HCT116 (cell line): Measurements from ENCODE around the gene CBFA2T2. TPM values are rescaled to one million over a fixed set of nuclear protein-coding genes. Genes with fewer than 3 reads are reported as not detected.

ENCODE experiments used
- ATAC-seq: fragments of 200-7000 bp; cut with Tn5 transposase; 2 replicates; pipeline ENCODE4 v1.9.1; 2020; ENCODE audit warnings: mild to moderate bottlenecking, moderate library complexity
- BruUV-seq: library from RNA; stranded (reverse); fragments of 400-500 nt; replicated peaks from 2 replicates; lab custom pipeline; 2021; lab: Mats Ljungman, UMichigan
- CTCF ChIA-PET: fragments of 300-600 bp; sonication (Branson Sonifier 250); formaldehyde crosslinking; loops from one replicate; lab custom pipeline; 2021; ENCODE audit warnings: antibody characterized with exemption; lab: Charles Lee
- POLR2A ChIA-PET: fragments of 300-600, 350-600 bp; sonication (Branson Sonifier 250); formaldehyde crosslinking; loops from one replicate; lab custom pipeline; 2021; ENCODE audit warnings: antibody characterized with exemption; lab: Charles Lee
- RAD21 ChIA-PET, 2 experiments: fragments of 300-600 bp; sonication (Branson Sonifier 250); formaldehyde crosslinking; loops; one replicate each; lab custom pipeline; 2023; ENCODE audit warnings: low total read pairs in 2 of 2; ENCODE audit not compliant: uncharacterized antibody in 2 of 2, unreplicated experiment in 2 of 2, low non-redundant PET in 1 of 2; lab: Charles Lee
- DNase-seq: peaks from one replicate; pipeline ENCODE4 v3.0.0-alpha.2; 2010; ENCODE audit warnings: low read depth, low spot score
- H2AFZ ChIP-seq: fragments of 200-600 bp; shearing (Covaris generic), sonication (generic); 2 replicates; pipeline ENCODE4 v1.6.1; 2017; ENCODE audit warnings: low read depth, mixed run types, mixed read lengths, antibody characterized with exemption, low read length; ENCODE audit not compliant: poor library complexity, severe bottlenecking
- H3K27ac ChIP-seq: 2 replicates; pipeline ENCODE4 v1.5.1; 2012; ENCODE audit warnings: low read depth, low read length
- H3K27me3 ChIP-seq: fragments of 200-600 bp; sonication (generic); 2 replicates; pipeline ENCODE4 v1.6.1; 2016; ENCODE audit warnings: mixed run types, low read length, mixed read lengths; ENCODE audit not compliant: insufficient read depth
- H3K36me3 ChIP-seq, 2 experiments: fragments of 200-500 bp in 1 of 2; fragments of 200-600 bp in 1 of 2; sonication (Bioruptor generic) in 1 of 2; sonication (generic) in 1 of 2; 2 replicates each; pipeline versions ENCODE4 v1.5.1 to v1.6.1; 2014 to 2016; ENCODE audit warnings: low read length in 2 of 2, inconsistent platforms in 1 of 2, mixed read lengths in 1 of 2, mixed run types in 1 of 2; ENCODE audit not compliant: insufficient read depth in 2 of 2, control insufficient read depth in 1 of 2
- H3K4me1 ChIP-seq, 2 experiments: fragments of 200-600 bp in 1 of 2; sonication (generic) in 1 of 2; 2 replicates each; pipeline versions ENCODE4 v1.5.1 to v1.6.1; 2012 to 2017; ENCODE audit warnings: low read length in 2 of 2, inconsistent platforms in 1 of 2, mild to moderate bottlenecking in 1 of 2, mixed read lengths in 1 of 2, mixed run types in 1 of 2, moderate library complexity in 1 of 2; ENCODE audit not compliant: insufficient read depth in 2 of 2, control insufficient read depth in 1 of 2
- H3K4me2 ChIP-seq: fragments of 200-600 bp; sonication (generic); 2 replicates; pipeline ENCODE4 v1.6.1; 2017; ENCODE audit warnings: mixed run types, low read length, mixed read lengths
- H3K4me3 ChIP-seq, 2 experiments: fragments of 200-600 bp in 1 of 2; sonication (generic) in 1 of 2; replicated peaks in 1 of 2; 2 replicates each; pipeline ENCODE4 v1.5.1; 2011 to 2016; ENCODE audit warnings: low read length in 2 of 2, control low read depth in 1 of 2, low read depth in 1 of 2, mild to moderate bottlenecking in 1 of 2, mixed read lengths in 1 of 2, mixed run types in 1 of 2
- H3K79me2 ChIP-seq: fragments of 200-600 bp; sonication (generic); 2 replicates; pipeline ENCODE4 v1.6.1; 2017; ENCODE audit warnings: mild to moderate bottlenecking, mixed run types, low read length, moderate library complexity, mixed read lengths; ENCODE audit not compliant: insufficient read depth
- H3K9ac ChIP-seq: fragments of 200-600 bp; sonication (generic); 2 replicates; pipeline ENCODE4 v1.6.1; 2016; ENCODE audit warnings: low read length, mixed read lengths
- H3K9me2 ChIP-seq: fragments of 200-600 bp; sonication (generic), shearing (Covaris generic); 2 replicates; pipeline ENCODE4 v1.6.1; 2017; ENCODE audit warnings: mixed run types, mild to moderate bottlenecking, moderate library complexity; ENCODE audit not compliant: insufficient read depth
- H3K9me3 ChIP-seq, 2 experiments: fragments of 200-500 bp in 1 of 2; fragments of 200-600 bp in 1 of 2; sonication (Bioruptor generic) in 1 of 2; sonication (generic) in 1 of 2; 2 replicates each; pipeline ENCODE4 v1.6.1; 2014 to 2017; ENCODE audit warnings: low read length in 2 of 2, mixed read lengths in 2 of 2, inconsistent platforms in 1 of 2, low read depth in 1 of 2, mild to moderate bottlenecking in 1 of 2, mixed run types in 1 of 2, moderate library complexity in 1 of 2; ENCODE audit not compliant: control insufficient read depth in 1 of 2, insufficient read depth in 1 of 2
- H4K20me1 ChIP-seq: fragments of 200-600 bp; sonication (generic), shearing (Covaris generic); 2 replicates; pipeline ENCODE4 v1.6.1; 2017; ENCODE audit warnings: mixed run types, mild to moderate bottlenecking, moderate library complexity; ENCODE audit not compliant: insufficient read depth
- CBX3 ChIP-seq: IDR thresholded peaks from 2 replicates; pipeline ENCODE4 v1.6.1; 2012; ENCODE audit warnings: low read depth
- CTCF ChIP-seq, 3 experiments: fragments of 200-600 bp in 1 of 3; sonication (generic) in 1 of 3; IDR thresholded peaks in 2 of 3; conservative IDR thresholded peaks in 1 of 3; 2 replicates each; pipeline ENCODE4 v1.5.1; 2012 to 2017; ENCODE audit warnings: low read depth in 2 of 3, low read length in 2 of 3, antibody characterized with exemption in 1 of 3, borderline replicate concordance in 1 of 3, control low read depth in 1 of 3, mild to moderate bottlenecking in 1 of 3, mixed read lengths in 1 of 3, mixed run types in 1 of 3, moderate library complexity in 1 of 3; ENCODE audit not compliant: insufficient read depth in 1 of 3
- EGR1 ChIP-seq: IDR thresholded peaks from 2 replicates; pipeline ENCODE4 v1.6.1; 2012; ENCODE audit warnings: low read depth
- ELF1 ChIP-seq: IDR thresholded peaks from 2 replicates; pipeline ENCODE4 v1.6.1; 2012; ENCODE audit warnings: low read depth, borderline replicate concordance
- EZH2 ChIP-seq: fragments of 200-600 bp; sonication (generic); IDR thresholded peaks from 2 replicates; pipeline ENCODE4 v1.6.1; 2017; ENCODE audit warnings: antibody characterized with exemption, mixed run types
- FOSL1 ChIP-seq: IDR thresholded peaks from 2 replicates; pipeline ENCODE4 v1.6.1; 2012; ENCODE audit warnings: low read depth
- JUND ChIP-seq: IDR thresholded peaks from 2 replicates; pipeline ENCODE4 v1.6.1; 2012
- MAX ChIP-seq: IDR thresholded peaks from 2 replicates; pipeline ENCODE4 v1.6.1; 2012
- POLR2A ChIP-seq: IDR thresholded peaks from 2 replicates; pipeline ENCODE4 v1.7.0; 2011; ENCODE audit warnings: borderline replicate concordance; ENCODE audit not compliant: insufficient read depth, insufficient read length; ENCODE audit errors: extremely low read depth
- RAD21 ChIP-seq: IDR thresholded peaks from 2 replicates; pipeline ENCODE4 v1.6.1; 2012; ENCODE audit warnings: low read depth, mild to moderate bottlenecking
- SIN3A ChIP-seq: IDR thresholded peaks from 2 replicates; pipeline ENCODE4 v1.6.1; 2012; ENCODE audit warnings: low read depth
- SRF ChIP-seq: IDR thresholded peaks from 2 replicates; pipeline ENCODE4 v1.6.1; 2012; ENCODE audit warnings: low read depth
- TCF7L2 ChIP-seq: IDR thresholded peaks from 2 replicates; pipeline ENCODE4 v1.7.0; 2011; ENCODE audit warnings: borderline replicate concordance, inconsistent platforms; ENCODE audit not compliant: insufficient read depth, insufficient read length; ENCODE audit errors: extremely low read depth
- YY1 ChIP-seq: IDR thresholded peaks from 2 replicates; pipeline ENCODE4 v1.6.1; 2011; ENCODE audit warnings: low read length, low read depth, moderate library complexity, mild to moderate bottlenecking; ENCODE audit not compliant: insufficient replicate concordance; ENCODE audit errors: extremely low read depth
- ZBTB33 ChIP-seq: IDR thresholded peaks from 2 replicates; pipeline ENCODE4 v1.6.1; 2011; ENCODE audit warnings: mild to moderate bottlenecking, low read length, moderate library complexity; ENCODE audit not compliant: insufficient replicate concordance; ENCODE audit errors: extremely low read depth
- ZFX ChIP-seq: fragments of 450-650 bp; IDR thresholded peaks from 2 replicates; pipeline ENCODE4 v1.6.1; 2017
- ZNF274 ChIP-seq: fragments of 200-500 bp; sonication (Bioruptor generic); IDR thresholded peaks from 2 replicates; pipeline ENCODE4 v1.6.1; 2014; ENCODE audit warnings: mild to moderate bottlenecking, low read depth, low read length, inconsistent platforms
- intact Hi-C: fragments of 100-400 bp; cut with micrococcal nuclease; formaldehyde crosslinking; loops from 2 replicates; pipeline ENCODE4 v1.10.0; 2022
- total RNA-seq: library from RNA; stranded (reverse); gene quantifications from one replicate; pipeline ENCODE4 v1.2.1, GENCODE V29; 2021; ENCODE audit not compliant: unreplicated experiment

Gene CBFA2T2
- total RNA-seq, 1 experiment from 2014 or later: 8.0 TPM

- Histone ChIP-seq H3K9ac (no peak overlapping the region), H3K27ac (no peak overlapping the region), H3K36me3 (peaks cover 10 to 23% of the 10 kb centered on the region in 2 experiments; a peak in 3 of 4 replicates), H4K20me1 (no peaks in the 10 kb centered on the region), H3K9me3 (no peaks in the 10 kb centered on the region), H3K79me2 (peaks cover 26% of the 10 kb centered on the region; the same call in 1 of the 2 replicates), H2AFZ (no peak overlapping the region), H3K4me2 (no peak overlapping the region), H3K4me3 (no peak overlapping the region), H3K4me1 (peaks cover 13 to 20% of the 10 kb centered on the region in 2 experiments), H3K27me3 (no peaks in the 10 kb centered on the region), H3K9me2 (no peaks in the 10 kb centered on the region)
- ChIA-PET POLR2A (no interaction called here), RAD21 (interaction anchor here in 1 of 2 experiments (1.1 kb wide), 1 partner anchor 268 kb away, joined by 3 read pairs; the partner anchor contains the start of gene CDK5RAP1), CTCF (no interaction called here)
- BruUV-seq: no TSS peak
- TF ChIP-seq ZNF274: no peak
- no peak for TF ChIP-seq ZFX
- no peak for TF ChIP-seq TCF7L2
- TF ChIP-seq SRF: no peak
- no peak for TF ChIP-seq EGR1
- no peak for TF ChIP-seq SIN3A
- no peak for TF ChIP-seq YY1
- no peak for TF ChIP-seq CTCF (IDR thresholded peaks at IDR 0.05 in 2 of 3, conservative IDR thresholded peaks at IDR 0.05 in 1 of 3; ENCODE audit: borderline replicate concordance in 1 of 3, insufficient read depth in 1 of 3, low read depth in 2 of 3, low read length in 2 of 3)
- no peak for TF ChIP-seq MAX
- TF ChIP-seq RAD21: no peak
- no peak for TF ChIP-seq JUND
- TF ChIP-seq CBX3: no peak
- TF ChIP-seq ELF1: no peak
- TF ChIP-seq POLR2A: no peak
- TF ChIP-seq FOSL1: no peak
- no peak for TF ChIP-seq ZBTB33
- no peak for TF ChIP-seq EZH2
- intact Hi-C loops: loop anchor here (5.0 kb wide), 1 partner anchor 212 kb away; no protein-coding TSS in a partner anchor
- ATAC-seq: no peak
- DNase-seq: no peak
Observed at GRCh38 chr20:33669224-33669623, 179.3 kb downstream of the CBFA2T2 start.
